Loucy (cell line): ENCODE results near the gene F11.

ENCODE experiments used
- EZH2phosphoT487 ChIP-seq: fragments of 200-600 bp; IDR thresholded peaks from 2 replicates; pipeline ENCODE4 v1.6.1; 2018; ENCODE audit warnings: antibody characterized with exemption, mild to moderate bottlenecking, moderate library complexity, borderline replicate concordance
- TF ChIP-seq, protein P1 (sequence below): fragments of 200-600 bp; sonication (generic); conservative IDR thresholded peaks from 2 replicates; pipeline ENCODE4 v1.5.1; 2014; ENCODE audit warnings: mild to moderate bottlenecking, antibody characterized with exemption, low read length

DNA sequence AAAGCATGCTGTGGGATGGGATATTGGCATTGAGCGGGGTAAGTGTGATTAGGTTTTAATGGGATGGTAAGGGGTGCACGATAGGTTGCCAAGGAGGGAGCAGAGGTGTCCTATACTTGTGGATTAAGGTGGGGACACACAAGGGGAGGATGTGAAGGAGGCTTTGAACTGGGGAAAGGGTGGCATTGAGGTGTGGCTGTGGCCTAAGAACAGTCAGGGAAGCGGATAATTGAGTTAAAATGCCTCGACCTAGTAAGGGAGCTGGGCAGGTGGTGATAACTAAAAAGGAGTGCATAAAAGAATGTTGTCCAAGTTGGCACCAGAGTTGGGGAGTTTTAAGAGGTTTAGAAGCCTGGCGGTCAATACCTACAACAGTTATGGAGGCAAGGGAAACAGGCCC, 21.2 kb upstream of the F11 start:
- TF ChIP-seq, protein P1, sequence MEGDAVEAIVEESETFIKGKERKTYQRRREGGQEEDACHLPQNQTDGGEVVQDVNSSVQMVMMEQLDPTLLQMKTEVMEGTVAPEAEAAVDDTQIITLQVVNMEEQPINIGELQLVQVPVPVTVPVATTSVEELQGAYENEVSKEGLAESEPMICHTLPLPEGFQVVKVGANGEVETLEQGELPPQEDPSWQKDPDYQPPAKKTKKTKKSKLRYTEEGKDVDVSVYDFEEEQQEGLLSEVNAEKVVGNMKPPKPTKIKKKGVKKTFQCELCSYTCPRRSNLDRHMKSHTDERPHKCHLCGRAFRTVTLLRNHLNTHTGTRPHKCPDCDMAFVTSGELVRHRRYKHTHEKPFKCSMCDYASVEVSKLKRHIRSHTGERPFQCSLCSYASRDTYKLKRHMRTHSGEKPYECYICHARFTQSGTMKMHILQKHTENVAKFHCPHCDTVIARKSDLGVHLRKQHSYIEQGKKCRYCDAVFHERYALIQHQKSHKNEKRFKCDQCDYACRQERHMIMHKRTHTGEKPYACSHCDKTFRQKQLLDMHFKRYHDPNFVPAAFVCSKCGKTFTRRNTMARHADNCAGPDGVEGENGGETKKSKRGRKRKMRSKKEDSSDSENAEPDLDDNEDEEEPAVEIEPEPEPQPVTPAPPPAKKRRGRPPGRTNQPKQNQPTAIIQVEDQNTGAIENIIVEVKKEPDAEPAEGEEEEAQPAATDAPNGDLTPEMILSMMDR: no peak
- no peak for TF ChIP-seq EZH2phosphoT487
